ENCODE results near the gene RHBDL2. TPM values are rescaled to one million over a fixed set of nuclear protein-coding genes. Genes with fewer than 3 reads are reported as not detected.
"Not testable (repeated sequence)": the region's sequence is repeated elsewhere in the genome, so short reads cannot be mapped to it uniquely, and the experiment has no call there.

Gene RHBDL2
- total RNA-seq, 4 donors from 2014 or later, result 17.0 to 30.6 (median 22.2) TPM

DNA sequence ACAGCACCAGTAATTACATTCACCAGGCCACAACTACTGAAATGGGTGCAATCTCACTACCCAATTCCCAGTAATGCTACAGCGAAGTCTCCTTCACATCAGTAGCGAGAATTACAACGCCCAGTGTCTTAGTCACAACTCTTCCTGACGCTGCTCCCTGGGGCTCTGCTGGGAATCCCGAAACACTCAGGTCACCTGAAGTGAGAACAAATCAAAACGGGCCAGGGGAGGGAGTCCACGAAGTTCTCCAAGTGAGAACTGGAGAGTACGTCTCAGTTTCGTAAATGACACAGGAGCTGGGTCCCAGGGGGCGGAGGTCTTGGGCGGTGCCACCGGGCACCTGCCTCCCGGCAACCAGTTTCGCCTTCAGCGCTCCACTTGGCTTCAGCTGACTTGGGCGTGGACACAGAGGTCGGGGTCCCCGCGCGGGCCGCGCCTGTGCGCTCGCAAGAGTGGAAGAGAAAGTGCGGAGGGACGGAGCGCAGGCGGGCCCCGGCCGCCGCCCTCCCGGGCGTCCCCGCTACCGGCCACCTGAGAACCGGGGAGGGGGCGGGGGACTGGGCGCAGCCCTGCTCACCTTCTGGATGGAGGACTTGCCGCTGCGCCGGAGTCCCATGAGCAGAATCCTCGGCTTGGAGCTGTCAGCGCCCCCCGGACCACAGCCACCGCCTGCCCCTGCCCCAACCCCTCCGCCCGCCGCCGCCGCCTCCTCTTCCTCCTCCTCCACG lies 82.6 kb downstream of the RHBDL2 start:
- TF ChIP-seq POLR2A (IDR thresholded peaks at IDR 0.05), result no peak
- TF ChIP-seq, protein P1, sequence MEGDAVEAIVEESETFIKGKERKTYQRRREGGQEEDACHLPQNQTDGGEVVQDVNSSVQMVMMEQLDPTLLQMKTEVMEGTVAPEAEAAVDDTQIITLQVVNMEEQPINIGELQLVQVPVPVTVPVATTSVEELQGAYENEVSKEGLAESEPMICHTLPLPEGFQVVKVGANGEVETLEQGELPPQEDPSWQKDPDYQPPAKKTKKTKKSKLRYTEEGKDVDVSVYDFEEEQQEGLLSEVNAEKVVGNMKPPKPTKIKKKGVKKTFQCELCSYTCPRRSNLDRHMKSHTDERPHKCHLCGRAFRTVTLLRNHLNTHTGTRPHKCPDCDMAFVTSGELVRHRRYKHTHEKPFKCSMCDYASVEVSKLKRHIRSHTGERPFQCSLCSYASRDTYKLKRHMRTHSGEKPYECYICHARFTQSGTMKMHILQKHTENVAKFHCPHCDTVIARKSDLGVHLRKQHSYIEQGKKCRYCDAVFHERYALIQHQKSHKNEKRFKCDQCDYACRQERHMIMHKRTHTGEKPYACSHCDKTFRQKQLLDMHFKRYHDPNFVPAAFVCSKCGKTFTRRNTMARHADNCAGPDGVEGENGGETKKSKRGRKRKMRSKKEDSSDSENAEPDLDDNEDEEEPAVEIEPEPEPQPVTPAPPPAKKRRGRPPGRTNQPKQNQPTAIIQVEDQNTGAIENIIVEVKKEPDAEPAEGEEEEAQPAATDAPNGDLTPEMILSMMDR (IDR thresholded peaks at IDR 0.05), result no peak
- DNase-seq (ENCODE audit: low spot score in 2 of 2), result peak; percentile 55 to 94

DNA sequence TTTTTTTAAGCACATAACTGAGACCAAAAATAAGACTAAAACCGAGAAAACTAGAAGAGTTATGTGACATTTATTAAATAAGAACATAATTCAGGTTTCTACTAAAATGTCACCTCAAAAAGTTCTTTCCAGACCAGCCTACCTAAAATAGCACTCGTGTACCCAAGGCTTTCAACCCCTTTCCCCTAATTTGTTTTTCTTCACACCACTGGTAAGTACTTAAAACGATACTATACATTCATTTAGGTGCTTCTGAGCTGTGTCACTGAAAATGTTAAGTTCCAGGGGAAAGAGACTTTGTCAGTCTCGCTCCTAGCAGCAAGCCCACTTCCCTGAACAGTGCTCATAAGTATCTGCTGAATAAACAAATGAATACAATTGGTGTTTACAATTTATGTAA lies 88.8 kb downstream of the RHBDL2 start:
- no peak for DNase-seq (ENCODE audit: low spot score in 2 of 2)
- 81 to 84% methylated on average over 4 of the region's 4 CpGs for WGBS, 2 donors
- TF ChIP-seq POLR2A (IDR thresholded peaks at IDR 0.05), result no peak
- TF ChIP-seq, protein P1 (IDR thresholded peaks at IDR 0.05), result no peak
- intact Hi-C loops (cut with DNase I; ENCODE audit: low total_unique reads), result no loop called here
- no peak overlapping the region for H3K4me3 ChIP-seq (ENCODE audit: low read depth, poor library complexity, severe bottlenecking)

More for the DNA sequence above, 82.6 kb downstream of the RHBDL2 start:
- H3K4me3 ChIP-seq (ENCODE audit: low read depth, poor library complexity, severe bottlenecking), result peak overlapping the region; percentile 84
- WGBS, 2 donors, result 0 to 1% methylated on average over 27 to 33 of the region's 51 CpGs
- intact Hi-C loops (cut with DNase I; ENCODE audit: low total_unique reads), result no loop called here

DNA sequence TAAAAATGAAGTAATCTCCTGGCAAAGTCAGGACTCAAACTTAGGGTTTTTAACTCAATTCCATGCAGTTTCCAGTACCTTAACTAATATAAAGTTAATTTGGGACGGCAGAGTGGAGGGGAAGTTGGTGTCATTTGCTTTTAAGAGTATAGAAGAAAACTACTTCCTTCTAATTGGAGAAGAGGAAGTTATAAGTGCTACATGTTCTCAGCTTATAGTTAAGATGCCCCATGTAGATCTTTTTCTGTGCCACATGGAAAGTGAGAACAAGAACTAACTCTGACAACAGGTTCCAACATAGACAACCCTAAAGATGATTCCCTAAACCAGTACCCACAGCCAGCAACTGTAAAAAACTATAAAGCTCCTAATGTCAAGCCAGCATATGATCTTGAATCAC lies 93.6 kb downstream of the RHBDL2 start:
- no peak for DNase-seq (ENCODE audit: low spot score in 2 of 2)
- intact Hi-C loops (cut with DNase I; ENCODE audit: low total_unique reads), result no loop called here
- TF ChIP-seq, protein P1 (IDR thresholded peaks at IDR 0.05), result no peak
- no peak for TF ChIP-seq POLR2A (IDR thresholded peaks at IDR 0.05)
- no peak overlapping the region for H3K4me3 ChIP-seq (ENCODE audit: low read depth, poor library complexity, severe bottlenecking)
- WGBS, 2 donors, result 78 to 88% methylated on average over 1 of the region's 1 CpG

DNA sequence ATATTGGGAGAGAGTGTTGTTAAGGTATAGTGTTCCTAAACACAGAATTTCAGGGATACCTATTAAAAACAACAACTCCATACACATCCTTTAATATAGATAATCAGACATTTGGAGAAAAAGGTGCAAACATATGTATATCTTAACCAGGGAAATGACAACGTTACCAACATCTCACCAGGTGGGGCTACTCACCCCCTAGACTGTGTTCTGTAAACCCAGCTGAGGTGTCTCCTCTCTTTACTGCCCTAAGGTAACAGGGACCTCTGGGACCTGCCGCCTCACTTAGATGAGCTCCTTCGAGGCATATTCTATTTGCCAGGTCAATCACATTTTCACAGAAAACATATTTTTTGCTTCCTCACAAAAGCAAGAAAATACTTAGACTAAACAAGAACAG lies 95.4 kb downstream of the RHBDL2 start:
- no peak overlapping the region for H3K4me3 ChIP-seq (ENCODE audit: low read depth, poor library complexity, severe bottlenecking)
- DNase-seq (ENCODE audit: low spot score in 2 of 2), result no peak
- TF ChIP-seq, protein P1 (IDR thresholded peaks at IDR 0.05), result no peak
- no peak for TF ChIP-seq POLR2A (IDR thresholded peaks at IDR 0.05)
- 78 to 93% methylated on average over 3 of the region's 3 CpGs for WGBS, 2 donors
- intact Hi-C loops (cut with DNase I; ENCODE audit: low total_unique reads), result no loop called here

DNA sequence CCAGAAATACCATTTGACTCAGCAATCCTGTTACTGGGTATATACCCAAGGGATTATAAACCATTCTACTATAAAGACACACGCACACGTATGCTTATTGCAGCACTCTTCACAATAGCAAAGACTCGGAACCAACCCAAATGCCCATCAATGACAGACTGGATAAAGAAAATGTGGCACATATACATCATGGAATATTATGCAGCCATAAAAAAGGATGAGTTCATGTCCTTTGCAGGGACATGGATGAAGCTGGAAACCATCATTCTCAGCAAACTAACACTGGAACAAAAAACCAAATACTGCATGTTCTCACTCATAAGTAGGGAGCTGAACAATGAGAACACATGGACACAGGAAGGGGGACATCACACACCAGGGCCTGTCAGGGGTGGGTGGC lies 96.5 kb downstream of the RHBDL2 start:
- 98 to 100% methylated on average over 3 of the region's 3 CpGs for WGBS, 2 donors
- intact Hi-C loops (cut with DNase I; ENCODE audit: low total_unique reads); DNase-seq (ENCODE audit: low spot score in 2 of 2); H3K4me3 ChIP-seq (ENCODE audit: low read depth, poor library complexity, severe bottlenecking): not testable (repeated sequence)

DNA sequence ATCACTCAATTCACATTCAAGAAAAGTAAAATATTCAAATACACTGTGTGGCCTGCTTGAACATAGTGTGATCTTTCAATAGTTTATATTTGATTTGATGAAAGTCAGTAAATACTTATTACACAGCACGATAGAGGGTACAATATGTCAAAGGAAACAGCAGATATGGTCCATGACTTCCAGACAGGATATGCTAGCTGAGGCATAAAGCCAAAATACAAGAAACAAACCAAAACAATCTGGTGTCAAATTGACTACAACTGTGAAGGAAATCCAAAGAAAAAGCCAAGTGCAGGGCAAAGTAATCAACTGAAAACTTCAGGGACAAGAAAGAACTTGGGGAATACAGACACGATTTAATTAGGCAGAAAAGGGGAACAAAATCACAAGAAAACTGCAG lies 101.3 kb downstream of the RHBDL2 start:
- DNase-seq (ENCODE audit: low spot score in 2 of 2), result no peak
- WGBS, 2 donors, result 30 to 40% methylated on average over 2 of the region's 2 CpGs

More for the DNA sequence above, 101.3 kb downstream of the RHBDL2 start:
- intact Hi-C loops (cut with DNase I; ENCODE audit: low total_unique reads), result no loop called here
- TF ChIP-seq POLR2A (IDR thresholded peaks at IDR 0.05), result no peak
- TF ChIP-seq, protein P1 (IDR thresholded peaks at IDR 0.05), result no peak
- no peak overlapping the region for H3K4me3 ChIP-seq (ENCODE audit: low read depth, poor library complexity, severe bottlenecking)

Measured in lower leg skin (tissue), 4 donors.